Measurements from ENCODE around the gene SIGLEC14. TPM values are rescaled to one million over a fixed set of nuclear protein-coding genes. Genes with fewer than 3 reads are reported as not detected.

The SIGLEC14 gene
- total RNA-seq, 6 experiments from 2014 or later: 2.9 to 6.1 (median 3.4) TPM; not detected in 2

- WGBS (ENCODE audit: insufficient coverage, low coverage, low lambda C conversion rate, missing lambda C conversion rate): 47% methylated on average over 3 of the region's 7 CpGs
- H3K4me3 ChIP-seq: no peak overlapping the region
- no peak overlapping the region for H3K27ac ChIP-seq
- no peaks in the 10 kb centered on the region for H3K36me3 ChIP-seq
- intact Hi-C loops (cut with DNase I): loop anchor here in 1 of 2 donors (10.0 kb wide), 1 partner anchor 167 kb away; no protein-coding TSS in a partner anchor
- ATAC-seq (peak; percentile 52 to 75 (median 63)), DNase-seq (no peak)
- H3K4me1 ChIP-seq: no peaks in the 10 kb centered on the region
- H3K9me3 ChIP-seq: no peaks in the 10 kb centered on the region
- H3K27me3 ChIP-seq: no peaks in the 10 kb centered on the region
- TF ChIP-seq POLR2A (IDR thresholded peaks at IDR 0.05) (no peak), CTCF (IDR thresholded peaks at IDR 0.05) (no peak)
These were observed 4.7 kb upstream of the SIGLEC14 start for GRCh38 chr19:51651216-51651846.

GRCh38 chr19:51647318-51647717 is 693 bp upstream of the SIGLEC14 start:
- TF ChIP-seq POLR2A (IDR thresholded peaks at IDR 0.05) (no peak), CTCF (IDR thresholded peaks at IDR 0.05) (no peak)
- DNase-seq (no peak), ATAC-seq (no peak)
- H3K4me1 ChIP-seq: no peaks in the 10 kb centered on the region
- H3K27ac ChIP-seq: no peak overlapping the region
- H3K9me3 ChIP-seq: no peaks in the 10 kb centered on the region
- no peak overlapping the region for H3K4me3 ChIP-seq
- no peaks in the 10 kb centered on the region for H3K27me3 ChIP-seq
- intact Hi-C loops (cut with DNase I): no loop called here
- H3K36me3 ChIP-seq: no peaks in the 10 kb centered on the region
- WGBS (ENCODE audit: insufficient coverage, low coverage, low lambda C conversion rate, missing lambda C conversion rate): 88% methylated on average over 2 of the region's 6 CpGs

- TF ChIP-seq POLR2A (IDR thresholded peaks at IDR 0.05) (no peak), CTCF (IDR thresholded peaks at IDR 0.05) (no peak)
- no peak for DNase-seq
- peak; percentile 17 to 56 (median 31) for ATAC-seq
- Histone ChIP-seq H3K27me3 (no peaks in the 10 kb centered on the region), H3K4me3 (peak overlapping the region in 1 of 3 donors; percentile 29), H3K9me3 (no peaks in the 10 kb centered on the region), H3K4me1 (no peaks in the 10 kb centered on the region), H3K36me3 (no peaks in the 10 kb centered on the region), H3K27ac (no peak overlapping the region)
- WGBS (ENCODE audit: insufficient coverage, low coverage, low lambda C conversion rate, missing lambda C conversion rate): no CpG with 5 or more reads among the region's 11 CpGs
- intact Hi-C loops (cut with DNase I): no loop called here
These were observed 1.9 kb downstream of the SIGLEC14 start for GRCh38 chr19:51644636-51645271.

GRCh38 chr19:51641648-51642047 is 5.0 kb downstream of the SIGLEC14 start:
- H3K36me3 ChIP-seq: no peaks in the 10 kb centered on the region
- no peak overlapping the region for H3K27ac ChIP-seq
- no peaks in the 10 kb centered on the region for H3K27me3 ChIP-seq
- DNase-seq (no peak), ATAC-seq (no peak)
- no peaks in the 10 kb centered on the region for H3K9me3 ChIP-seq
- H3K4me3 ChIP-seq: no peak overlapping the region
- intact Hi-C loops (cut with DNase I): no loop called here
- TF ChIP-seq POLR2A (IDR thresholded peaks at IDR 0.05): no peak
- TF ChIP-seq CTCF (IDR thresholded peaks at IDR 0.05): no peak
- no peaks in the 10 kb centered on the region for H3K4me1 ChIP-seq
